HG02588 (cell line): Measurements from ENCODE around the gene RALGAPA1.
"Not testable (repeated sequence)": the region's sequence is repeated elsewhere in the genome, so short reads cannot be mapped to it uniquely, and the experiment has no call there.

Experiments used
- ATAC-seq: cut with Tn5 transposase; IDR thresholded peaks from one replicate; pipeline ENCODE4 v1.9.1; 2021; ENCODE audit warnings: mild to moderate bottlenecking, moderate library complexity; ENCODE audit not compliant: unreplicated experiment

Gene RALGAPA1

DNA sequence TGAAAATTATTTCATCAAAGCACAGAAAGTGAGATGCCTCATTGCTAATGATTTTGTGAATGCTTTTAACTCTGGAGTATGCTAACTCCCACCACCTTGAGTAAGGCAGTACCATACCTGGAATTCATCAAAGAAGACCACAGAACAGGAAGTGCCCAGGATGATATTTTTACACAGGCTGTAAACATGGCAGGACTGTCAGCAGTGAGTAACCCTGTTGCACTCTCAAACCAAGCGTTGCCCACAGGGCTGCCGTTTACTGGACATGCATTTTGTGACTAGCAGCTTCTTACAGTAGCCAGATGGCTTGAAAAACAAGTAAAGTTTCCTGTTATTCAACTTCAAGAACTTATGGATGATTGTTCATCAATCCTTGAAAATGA lies 42.4 kb downstream of the RALGAPA1 start:
- ATAC-seq, result no peak

DNA sequence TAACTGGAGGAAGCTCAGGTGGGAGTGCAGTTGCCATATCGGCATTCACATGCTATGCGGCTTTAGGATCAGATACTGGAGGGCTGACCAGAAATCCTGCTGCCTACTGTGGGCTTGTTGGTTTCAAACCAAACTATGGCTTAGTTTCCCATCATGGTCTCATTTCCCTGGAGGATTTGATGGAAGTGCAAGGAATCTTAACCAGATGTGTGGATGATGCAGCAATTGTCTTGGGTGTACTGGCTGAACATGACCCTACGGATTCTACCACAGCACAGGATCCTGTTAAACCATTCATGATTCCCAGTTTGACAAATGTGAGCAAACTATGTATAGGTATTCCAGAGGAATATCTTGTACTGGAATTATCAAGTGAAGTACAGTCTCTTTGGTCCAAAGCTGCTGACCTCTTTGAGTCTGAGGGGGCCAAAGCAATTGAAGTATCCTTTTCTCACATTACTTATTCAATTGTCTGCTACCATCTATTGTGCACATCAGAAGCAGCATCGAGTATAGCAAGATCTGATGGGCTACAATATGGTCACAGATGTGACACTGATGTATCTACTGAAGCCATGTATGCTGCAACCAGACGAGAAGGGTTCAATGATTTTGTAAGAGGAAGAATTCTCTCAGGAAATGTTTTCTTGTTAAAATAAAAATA lies 42.9 kb downstream of the RALGAPA1 start:
- no peak for ATAC-seq

DNA sequence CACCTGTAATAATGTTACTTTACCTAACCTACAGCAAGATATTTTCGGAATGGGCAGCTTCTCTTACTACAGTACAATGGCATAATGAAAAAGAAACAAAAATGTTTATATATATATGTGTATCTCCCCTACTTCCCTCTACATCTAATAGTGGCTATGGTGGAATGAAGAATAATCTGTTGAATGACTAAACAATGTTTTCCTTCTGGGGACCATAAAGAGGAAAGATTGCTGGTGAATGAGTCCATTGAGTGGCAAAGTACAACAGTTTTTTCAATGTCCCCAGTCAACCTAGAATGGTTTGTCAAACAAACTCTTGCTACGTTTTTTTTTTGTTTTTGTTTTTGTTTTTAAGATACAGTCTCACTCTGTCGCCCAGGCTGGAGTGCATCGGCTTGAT lies 47.2 kb downstream of the RALGAPA1 start:
- no peak for ATAC-seq

DNA sequence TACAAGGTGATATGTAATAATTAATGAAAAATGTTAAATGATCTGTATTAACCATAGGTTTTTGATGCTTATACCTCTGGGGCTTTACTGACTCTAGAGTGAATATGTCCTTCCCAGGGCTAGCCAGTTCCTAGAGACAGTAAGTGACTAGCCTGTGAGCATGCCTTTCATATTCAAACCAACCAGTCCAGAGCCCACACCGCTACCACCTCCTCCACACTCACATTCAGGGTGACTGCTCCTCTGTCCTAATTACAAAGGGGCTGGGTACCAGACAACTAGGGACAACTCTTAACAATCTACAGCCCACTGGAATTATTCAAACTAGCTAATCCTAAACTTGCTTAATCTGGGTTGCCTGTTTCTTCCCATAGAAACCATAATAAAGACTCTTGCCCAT lies 49.0 kb downstream of the RALGAPA1 start:
- ATAC-seq, result no peak

DNA sequence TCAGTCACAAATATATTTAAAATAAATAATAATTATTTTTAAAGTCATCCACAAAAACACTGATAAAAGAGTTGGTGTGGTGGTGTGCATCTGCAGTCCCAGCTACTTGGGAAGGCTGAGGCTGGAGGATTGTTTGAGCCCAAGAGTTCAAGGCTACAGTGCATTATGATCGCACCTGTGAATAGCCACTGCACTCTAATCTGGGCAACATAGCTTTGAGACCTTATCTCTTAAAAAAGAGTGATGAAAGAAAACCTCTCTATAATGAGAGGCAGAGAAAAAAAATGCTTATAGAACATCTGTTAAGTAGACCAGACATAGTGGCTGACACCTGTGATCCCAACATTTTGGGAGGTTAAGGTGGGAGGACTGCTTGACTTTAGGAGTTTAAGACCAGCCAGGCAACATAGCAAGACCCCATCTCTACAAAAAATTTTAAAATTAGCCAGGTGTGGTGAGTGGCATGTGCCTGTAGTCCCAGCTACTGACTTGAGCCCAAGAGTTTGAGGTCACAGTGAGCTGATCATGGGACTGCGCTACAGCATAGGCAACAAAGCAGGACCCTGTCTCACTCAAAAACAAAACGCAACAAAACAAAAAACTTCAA lies 50.5 kb downstream of the RALGAPA1 start:
- ATAC-seq, result no peak

DNA sequence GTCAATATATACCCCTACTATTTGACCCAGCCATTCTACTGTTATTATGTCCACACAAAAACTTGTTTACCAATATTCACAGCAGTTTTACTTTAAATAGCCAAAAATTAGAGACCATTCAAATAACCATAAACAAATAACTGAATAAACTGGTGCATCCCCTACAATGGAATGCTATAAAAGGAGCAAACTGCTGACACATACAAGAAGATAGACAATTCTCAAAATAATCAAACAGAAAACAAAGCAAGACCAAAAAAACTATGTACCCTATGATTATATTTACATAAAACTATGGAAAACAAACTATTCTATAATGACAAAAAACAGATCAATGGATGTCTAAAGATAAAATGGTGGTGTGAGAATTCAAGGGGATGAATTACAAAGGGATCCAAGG lies 54.4 kb downstream of the RALGAPA1 start:
- no peak for ATAC-seq

DNA sequence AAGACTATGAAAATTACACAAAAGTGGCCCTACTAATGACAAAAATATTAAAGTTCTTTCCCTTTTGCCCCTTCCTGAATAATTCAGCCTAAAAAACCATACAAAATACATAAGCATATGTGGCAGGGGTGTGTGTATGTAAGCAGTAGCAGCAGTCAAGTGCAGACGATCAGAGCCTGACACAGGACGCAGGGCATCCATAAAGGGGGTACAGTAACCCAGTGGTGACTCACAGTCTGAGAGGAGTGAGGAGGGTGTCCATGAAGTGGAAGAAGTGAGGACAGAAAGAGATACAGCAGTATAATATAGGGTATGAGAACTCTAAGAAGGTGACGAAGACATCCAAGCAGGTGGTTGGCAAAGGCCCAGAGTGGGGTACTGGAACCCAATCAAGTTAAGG lies 56.7 kb downstream of the RALGAPA1 start:
- ATAC-seq, result no peak

DNA sequence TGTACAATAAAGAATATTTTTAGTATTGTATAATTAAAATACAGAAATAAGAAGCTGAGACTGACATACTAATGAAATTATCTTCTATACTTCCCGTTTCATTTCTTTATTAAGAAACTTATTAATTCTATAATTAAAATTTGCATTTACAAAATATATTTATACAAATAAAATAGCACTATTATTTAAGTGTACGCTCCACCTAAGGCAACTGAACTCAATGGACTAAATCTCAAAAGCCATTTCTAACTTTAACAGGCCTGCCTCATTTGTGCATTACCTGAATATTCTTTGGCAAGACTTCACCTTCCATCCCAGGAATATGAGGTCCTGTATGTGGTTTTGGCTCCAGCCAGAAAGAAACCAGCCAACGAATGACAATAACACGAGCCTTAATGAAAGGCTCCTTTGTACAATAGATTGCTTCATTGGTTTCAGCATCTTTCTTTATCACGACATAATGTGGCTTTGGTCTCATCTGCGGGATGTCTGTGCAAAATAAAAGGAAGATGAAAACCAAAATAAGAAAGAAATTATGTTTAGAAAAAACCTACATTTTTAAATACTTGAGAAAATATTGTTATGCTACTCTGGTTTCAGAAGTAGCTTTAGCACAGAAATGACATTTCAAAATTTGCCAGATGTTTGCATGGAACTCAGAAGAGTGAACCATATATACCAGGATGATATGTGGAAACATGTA lies 58.7 kb downstream of the RALGAPA1 start:
- no peak for ATAC-seq

DNA sequence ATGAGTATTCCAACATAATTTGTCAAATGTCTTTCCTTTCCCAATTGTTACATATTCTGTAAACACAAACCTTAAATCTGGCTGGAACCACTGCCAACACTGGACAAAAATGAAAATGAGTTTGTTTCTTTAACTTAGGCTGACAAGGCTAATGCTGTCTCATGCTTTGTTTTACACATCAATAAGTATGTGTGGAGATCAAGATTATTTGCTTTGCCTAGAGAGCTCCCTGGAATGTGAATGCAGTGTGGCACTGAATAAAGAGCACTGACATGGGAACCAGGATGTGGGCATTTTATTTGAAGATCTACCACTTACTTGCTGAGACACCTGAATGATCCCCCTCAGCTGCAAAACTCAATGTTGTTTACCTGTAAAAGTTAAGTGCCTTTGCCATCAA lies 61.7 kb downstream of the RALGAPA1 start:
- ATAC-seq, result no peak

DNA sequence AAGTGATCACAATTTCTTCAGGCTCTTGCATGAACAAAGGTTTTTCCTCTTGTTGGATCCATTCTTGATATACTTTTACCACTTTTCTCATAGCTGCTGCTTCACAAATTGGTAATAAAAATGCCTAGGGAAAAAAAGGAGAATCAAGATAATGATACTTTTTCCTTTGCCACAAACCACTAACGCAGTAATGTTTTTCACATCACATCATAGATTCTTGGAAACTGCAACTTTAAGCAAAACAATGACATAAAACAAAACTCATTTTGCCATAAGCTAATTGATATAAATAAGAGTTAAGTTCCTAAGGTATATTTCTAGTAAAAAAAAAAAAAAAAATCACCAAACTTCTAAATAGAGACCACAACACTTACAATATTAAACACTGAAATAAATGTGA lies 66.7 kb downstream of the RALGAPA1 start:
- ATAC-seq, result no peak

DNA sequence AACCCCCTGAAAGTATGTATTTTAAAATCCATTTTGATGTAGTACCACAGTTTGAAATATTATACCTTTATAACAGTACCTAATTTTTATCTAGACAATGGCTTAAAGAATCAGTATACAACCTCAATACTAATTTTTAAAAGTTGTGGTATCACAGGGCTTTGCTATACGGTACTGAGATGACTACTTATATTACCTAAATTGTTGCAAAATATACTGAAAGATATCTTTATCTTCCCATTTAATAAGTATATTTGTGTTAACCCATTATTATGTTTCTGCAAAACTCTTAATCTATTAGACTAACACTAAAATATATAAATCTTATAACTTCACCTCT lies 67.1 kb downstream of the RALGAPA1 start:
- ATAC-seq, result no peak

DNA sequence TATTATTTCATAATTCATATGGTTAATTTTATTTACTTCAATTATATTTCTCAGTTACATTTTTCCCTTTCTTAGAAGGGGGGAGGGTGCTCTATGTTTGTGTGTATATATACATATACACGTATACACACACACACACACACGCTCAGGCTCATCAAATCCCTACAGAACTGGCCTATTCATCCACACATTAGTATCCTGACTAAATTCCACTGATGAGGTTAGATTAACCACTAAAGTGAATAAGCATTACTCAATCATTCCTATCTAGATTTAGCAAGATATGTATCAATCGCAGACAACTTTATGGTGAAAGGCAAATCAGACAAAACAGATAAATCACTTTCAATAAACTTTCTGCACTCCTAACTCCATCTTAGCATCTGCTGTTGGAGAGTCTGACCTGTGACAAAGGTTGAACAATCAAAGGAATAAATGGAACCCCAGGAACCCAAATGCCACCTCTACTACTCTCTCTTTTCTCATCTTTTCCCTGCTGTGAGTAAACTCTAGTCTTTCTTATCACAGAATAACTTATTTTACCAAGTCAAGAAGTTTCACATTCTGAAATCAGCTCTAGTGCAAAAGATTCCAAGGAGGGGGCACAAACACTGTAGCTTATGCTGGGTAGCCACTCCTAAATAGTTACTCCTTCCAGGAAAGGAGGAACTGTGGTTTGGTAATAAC lies 67.6 kb downstream of the RALGAPA1 start:
- no peak for ATAC-seq

DNA sequence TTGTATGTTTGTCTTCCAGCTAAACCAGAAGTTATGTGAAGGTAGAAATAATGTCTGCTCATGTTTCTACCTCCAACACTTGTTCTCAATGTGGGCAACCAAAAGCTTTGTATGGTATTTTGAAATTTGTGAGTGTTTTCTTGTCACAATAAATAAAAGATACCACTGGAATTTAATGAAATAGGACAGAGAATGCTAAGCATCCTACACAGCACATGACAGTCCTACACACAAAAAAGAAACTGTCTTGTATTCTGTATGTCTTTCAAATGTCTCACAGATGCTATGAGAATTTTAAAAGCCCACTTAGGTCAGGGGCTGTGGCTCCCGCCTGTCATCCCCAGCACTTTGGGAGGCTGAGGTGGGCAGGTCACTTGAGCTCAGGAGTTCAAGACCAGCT lies 68.9 kb downstream of the RALGAPA1 start:
- no peak for ATAC-seq

DNA sequence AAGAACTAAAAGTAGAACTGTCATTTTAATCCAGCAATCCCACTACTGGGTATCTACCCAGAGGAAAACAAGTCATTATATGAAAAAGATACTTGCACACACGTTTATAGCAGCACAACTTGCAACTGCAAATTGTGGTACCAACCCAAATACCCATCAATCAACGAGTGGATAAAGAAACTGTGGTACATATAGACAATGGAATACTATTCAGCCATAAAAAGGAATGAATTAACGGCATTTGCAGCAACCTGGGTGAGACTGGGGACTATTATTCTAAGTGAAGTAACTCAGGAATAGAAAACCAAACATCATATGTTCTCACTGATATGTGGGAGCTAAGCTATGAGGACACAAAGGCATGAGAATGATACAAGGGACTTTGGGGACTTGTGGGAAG lies 73.9 kb downstream of the RALGAPA1 start:
- not testable (repeated sequence) for ATAC-seq

DNA sequence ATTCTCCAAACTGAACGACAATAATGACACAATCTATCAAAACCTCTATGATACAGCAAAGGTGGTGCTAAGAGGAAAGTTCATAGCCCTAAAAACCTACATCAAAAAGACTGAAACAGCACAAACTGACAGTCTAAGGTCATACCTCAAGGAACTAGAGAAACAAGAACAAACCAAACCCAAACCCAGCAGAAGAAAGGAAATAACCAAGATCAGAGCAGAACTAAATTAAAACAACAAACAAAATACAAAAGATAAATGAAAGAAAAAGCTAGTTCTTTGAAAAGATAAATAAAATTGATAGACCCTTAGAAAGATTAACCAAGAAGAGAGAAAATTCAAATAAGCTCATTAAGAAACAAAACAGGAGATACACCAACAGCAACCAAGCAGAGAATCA lies 75.6 kb downstream of the RALGAPA1 start:
- not testable (repeated sequence) for ATAC-seq

DNA sequence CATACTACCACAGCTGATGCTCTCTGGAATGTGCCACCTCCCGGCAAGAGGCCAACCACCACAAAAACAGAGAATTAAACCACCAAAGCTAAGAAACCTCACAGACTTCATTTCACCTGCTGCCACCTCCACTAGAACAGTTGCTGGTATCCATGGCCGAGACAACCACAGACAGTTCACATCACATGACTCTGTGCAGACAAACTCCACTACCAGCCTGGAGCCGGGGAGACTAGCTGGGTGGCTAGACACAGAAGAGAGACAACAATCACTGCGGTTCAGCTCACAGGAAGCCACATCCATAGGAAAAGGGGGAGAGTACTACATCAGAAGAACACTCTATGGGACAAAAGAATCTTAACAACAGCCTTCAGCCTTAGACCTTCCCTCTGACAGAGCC lies 78.2 kb downstream of the RALGAPA1 start:
- ATAC-seq, result no peak

DNA sequence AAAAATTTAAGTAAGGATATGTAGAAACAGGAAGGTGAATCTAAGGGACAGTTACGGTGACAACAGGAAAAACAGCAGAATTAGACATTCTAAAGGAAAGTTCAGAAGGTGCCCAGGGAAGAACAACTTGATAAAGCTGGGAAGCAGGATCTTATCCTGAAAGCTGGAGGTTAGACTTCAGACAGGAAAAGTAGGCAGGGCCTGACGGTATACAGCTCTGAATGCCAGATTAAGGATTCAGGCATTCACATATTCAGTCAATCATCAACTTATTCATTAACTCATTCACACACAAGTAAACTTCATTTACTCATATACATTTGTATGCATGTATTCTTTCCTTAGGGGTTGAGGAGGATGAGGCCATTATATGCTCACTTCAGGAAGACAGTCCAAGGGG lies 81.3 kb downstream of the RALGAPA1 start:
- no peak for ATAC-seq

DNA sequence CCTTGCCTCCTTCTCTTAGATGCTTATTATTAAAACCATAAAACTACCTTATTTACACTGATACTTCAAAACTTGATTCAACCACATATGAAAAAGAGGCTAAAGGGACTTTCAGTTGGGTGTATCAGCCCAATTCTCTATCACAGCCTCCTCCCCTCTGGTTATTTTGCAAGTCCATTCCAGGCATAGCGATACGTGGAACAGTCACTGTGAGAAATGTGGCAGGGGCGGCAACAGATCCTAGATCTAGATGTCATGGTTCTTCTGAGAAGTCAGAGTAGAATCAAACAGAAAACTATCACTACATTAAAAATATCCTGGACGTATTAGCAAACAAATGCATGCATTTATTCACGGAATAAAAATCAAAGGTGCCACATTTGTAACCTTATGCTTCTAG lies 83.2 kb downstream of the RALGAPA1 start:
- no peak for ATAC-seq

DNA sequence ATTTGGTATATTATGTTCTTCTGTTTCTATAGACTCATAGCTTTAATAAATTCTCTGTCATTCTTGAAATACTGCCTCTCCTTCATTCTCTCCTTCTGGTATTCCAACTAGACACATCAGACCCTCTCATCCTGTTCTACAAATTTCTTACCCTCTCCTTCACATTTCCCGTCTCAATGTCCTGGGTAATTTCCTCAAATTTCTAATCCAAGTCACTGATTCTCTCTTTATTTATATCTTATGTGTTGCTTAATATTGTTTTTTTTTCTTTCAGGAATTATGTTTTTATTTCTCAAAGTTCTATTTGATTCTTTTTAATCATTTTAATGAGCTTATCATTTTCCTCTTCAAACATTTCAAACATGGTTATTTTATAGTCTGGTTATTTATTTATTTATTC lies 94.0 kb downstream of the RALGAPA1 start:
- no peak for ATAC-seq

DNA sequence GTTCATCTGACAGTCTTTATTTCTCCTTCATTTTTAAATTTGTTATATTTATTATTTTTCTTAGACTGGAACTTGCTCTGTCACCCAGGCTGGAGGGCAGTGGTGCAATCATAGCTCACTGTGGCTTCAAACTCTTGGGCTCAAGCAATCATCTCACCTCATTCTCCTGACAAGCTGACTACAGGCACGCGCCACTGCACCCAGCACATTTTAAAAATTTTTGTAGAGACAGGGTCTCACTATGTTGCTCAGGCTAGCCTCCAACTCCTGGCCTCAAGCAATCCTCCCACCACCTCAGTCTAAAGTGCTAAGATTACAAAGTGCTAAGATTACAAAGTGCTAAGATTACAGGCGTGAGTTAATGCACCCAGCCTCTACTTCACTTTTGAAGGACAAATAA lies 96.6 kb downstream of the RALGAPA1 start:
- ATAC-seq, result no peak

DNA sequence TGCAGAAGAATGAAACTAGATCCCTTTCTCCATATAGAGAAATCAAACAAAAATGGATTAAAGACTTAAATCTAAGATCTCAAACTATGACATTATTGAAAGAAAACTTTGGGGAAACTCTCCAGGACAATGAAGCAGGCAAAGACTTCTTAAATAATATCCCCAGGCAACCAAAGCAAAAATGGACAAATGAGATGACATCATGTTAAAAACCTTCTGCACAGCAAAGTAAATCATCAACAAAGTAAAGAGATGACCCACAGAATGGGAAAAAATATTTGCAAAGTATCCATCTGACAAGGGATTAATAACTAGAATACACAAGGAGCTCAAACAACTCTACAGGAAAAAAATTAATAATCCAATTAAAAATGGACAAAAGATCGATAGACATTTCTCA lies 101.0 kb downstream of the RALGAPA1 start:
- ATAC-seq, result no peak

DNA sequence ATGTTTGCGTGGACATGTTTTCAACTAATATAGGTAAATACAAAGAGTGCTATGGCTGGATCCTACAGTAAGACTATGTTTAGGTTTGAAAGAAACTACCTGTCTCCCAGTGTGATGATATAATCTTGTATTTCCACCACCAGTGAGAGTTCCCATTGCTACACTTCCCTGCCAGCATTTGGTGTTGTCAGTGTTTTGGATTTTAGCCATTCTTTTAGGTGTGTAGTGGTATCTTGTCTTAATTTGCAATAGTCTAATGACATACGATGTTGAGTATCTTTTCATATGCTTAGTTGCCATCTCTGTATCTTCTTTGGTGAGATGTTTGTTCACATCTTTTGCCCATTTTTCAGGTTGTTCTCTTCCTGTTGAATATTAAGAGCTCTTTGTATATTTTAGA lies 103.5 kb downstream of the RALGAPA1 start:
- ATAC-seq, result no peak
